ENCODE results near the gene FNBP1. TPM values are rescaled to one million over a fixed set of nuclear protein-coding genes. Genes with fewer than 3 reads are reported as not detected.
A peak's percentile ranks its signal among the peaks of the same experiment; 100 is the strongest.
"Not testable (repeated sequence)": the region's sequence is repeated elsewhere in the genome, so short reads cannot be mapped to it uniquely, and the experiment has no call there.

Gene FNBP1
- total RNA-seq, 1 donor from 2014 or later, result 87.2 TPM

GRCh38 chr9:129994882-129995281 lies 48.1 kb downstream of the FNBP1 start:
- H3K27me3 ChIP-seq, result no peaks in the 10 kb centered on the region
- peaks cover 5 to 27% of the 10 kb centered on the region in 2 donors for H3K4me1 ChIP-seq
- TF ChIP-seq, protein P1, sequence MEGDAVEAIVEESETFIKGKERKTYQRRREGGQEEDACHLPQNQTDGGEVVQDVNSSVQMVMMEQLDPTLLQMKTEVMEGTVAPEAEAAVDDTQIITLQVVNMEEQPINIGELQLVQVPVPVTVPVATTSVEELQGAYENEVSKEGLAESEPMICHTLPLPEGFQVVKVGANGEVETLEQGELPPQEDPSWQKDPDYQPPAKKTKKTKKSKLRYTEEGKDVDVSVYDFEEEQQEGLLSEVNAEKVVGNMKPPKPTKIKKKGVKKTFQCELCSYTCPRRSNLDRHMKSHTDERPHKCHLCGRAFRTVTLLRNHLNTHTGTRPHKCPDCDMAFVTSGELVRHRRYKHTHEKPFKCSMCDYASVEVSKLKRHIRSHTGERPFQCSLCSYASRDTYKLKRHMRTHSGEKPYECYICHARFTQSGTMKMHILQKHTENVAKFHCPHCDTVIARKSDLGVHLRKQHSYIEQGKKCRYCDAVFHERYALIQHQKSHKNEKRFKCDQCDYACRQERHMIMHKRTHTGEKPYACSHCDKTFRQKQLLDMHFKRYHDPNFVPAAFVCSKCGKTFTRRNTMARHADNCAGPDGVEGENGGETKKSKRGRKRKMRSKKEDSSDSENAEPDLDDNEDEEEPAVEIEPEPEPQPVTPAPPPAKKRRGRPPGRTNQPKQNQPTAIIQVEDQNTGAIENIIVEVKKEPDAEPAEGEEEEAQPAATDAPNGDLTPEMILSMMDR (IDR thresholded peaks at IDR 0.05), result no peak
- peaks cover 0 to 3% of the 10 kb centered on the region in 2 donors for H3K36me3 ChIP-seq
- intact Hi-C loops (cut with DNase I), result loop anchor here (2.0 kb wide), 1 partner anchor 48 kb away; the partner anchor contains the start of gene FNBP1
- peak overlapping the region; percentile 75 to 88 for H3K27ac ChIP-seq
- H3K9me3 ChIP-seq, result no peaks in the 10 kb centered on the region
- H3K4me3 ChIP-seq, result no peak overlapping the region
- DNase-seq (ENCODE audit: low spot score in 2 of 2), result no peak

DNA sequence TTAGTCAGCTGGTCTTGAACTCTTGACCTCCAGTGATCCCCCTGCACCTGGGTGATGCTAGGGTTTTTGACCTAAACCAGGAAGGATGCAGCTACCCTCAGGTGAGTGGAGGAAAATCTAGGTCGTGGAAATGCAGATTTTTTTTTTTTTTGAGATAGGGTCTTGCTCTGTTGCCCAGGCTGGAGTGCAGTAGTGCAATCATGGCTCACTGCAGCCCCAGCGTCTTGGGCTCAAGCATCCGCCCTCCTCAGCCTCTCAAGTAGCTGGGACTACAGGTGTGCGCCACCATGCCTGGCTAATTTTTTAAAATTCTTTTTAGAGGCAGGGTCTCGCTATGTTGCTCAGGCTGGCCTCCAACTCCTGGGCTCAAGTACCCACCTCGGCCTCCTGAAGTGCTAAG lies 51.9 kb downstream of the FNBP1 start:
- H3K27me3 ChIP-seq; H3K9me3 ChIP-seq; intact Hi-C loops (cut with DNase I); H3K36me3 ChIP-seq; H3K4me3 ChIP-seq; H3K27ac ChIP-seq: not testable (repeated sequence)
- DNase-seq (ENCODE audit: low spot score in 2 of 2), result peak in 1 of 2 donors; percentile 30
- H3K4me1 ChIP-seq, result peaks cover 3 to 17% of the 10 kb centered on the region in 2 donors

DNA sequence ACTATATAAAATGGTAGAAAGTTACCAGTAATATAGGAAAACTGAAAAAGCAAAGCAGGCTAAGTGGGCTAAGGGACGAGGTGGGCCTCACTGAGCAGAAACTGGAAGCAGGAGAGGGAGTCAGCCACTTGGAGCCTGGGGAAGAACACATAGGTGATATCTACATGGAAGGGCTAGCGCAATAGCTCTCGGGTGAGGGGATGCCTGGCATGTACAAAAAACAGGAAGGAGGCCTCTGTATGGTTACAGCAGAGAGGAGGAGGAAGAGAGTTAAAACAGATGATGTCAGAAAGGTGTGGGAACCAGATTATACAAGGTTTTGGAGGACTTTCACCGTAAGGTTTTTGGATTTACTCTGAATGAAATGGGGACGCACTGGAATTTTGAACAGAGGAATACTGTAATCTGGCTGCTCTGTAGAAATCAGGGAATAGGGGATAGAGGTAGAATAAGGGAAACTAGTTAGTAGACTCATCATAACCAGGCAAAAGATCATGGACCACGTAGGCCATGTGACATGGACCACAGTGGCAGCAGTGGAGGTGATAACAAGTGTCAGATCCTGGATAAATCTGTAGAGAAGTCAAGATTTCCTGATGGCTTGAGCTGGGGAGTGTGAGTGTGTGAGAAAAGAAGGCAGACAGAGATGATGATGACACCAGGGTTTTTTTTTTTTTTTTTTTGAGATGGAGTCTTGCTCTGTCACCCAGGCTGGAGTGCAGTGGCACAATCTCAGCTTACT lies 52.5 kb downstream of the FNBP1 start:
- TF ChIP-seq, protein P1 (IDR thresholded peaks at IDR 0.05), result no peak
- Histone ChIP-seq H3K27ac (peak overlapping the region in 1 of 2 donors; percentile 25), H3K4me1 (peaks cover 0 to 10% of the 10 kb centered on the region in 2 donors), H3K27me3 (no peaks in the 10 kb centered on the region), H3K9me3 (no peaks in the 10 kb centered on the region), H3K4me3 (no peak overlapping the region), H3K36me3 (peaks cover 0 to 3% of the 10 kb centered on the region in 2 donors)
- peak in 1 of 2 donors; percentile 56 for DNase-seq (ENCODE audit: low spot score in 2 of 2)
- intact Hi-C loops (cut with DNase I), result no loop called here

- H3K4me1 ChIP-seq, result peaks cover 0 to 7% of the 10 kb centered on the region in 2 donors
- H3K27ac ChIP-seq, result peak overlapping the region in 1 of 2 donors; percentile 10
- H3K4me3 ChIP-seq, result no peak overlapping the region
- no peaks in the 10 kb centered on the region for H3K27me3 ChIP-seq
- intact Hi-C loops (cut with DNase I), result no loop called here
- H3K36me3 ChIP-seq, result peaks cover 0 to 3% of the 10 kb centered on the region in 2 donors
- H3K9me3 ChIP-seq, result no peaks in the 10 kb centered on the region
- DNase-seq (ENCODE audit: low spot score in 2 of 2), result peak in 1 of 2 donors; percentile 35
- TF ChIP-seq, protein P1 (IDR thresholded peaks at IDR 0.05), result no peak
Observed at GRCh38 chr9:129989740-129990139, 53.2 kb downstream of the FNBP1 start.

GRCh38 chr9:129989362-129989708 lies 53.7 kb downstream of the FNBP1 start:
- DNase-seq (ENCODE audit: low spot score in 2 of 2), result no peak
- Histone ChIP-seq H3K27me3 (no peaks in the 10 kb centered on the region), H3K4me3 (no peak overlapping the region), H3K4me1 (peaks cover 0 to 7% of the 10 kb centered on the region in 2 donors), H3K27ac (peak overlapping the region in 1 of 2 donors; percentile 10), H3K9me3 (no peaks in the 10 kb centered on the region), H3K36me3 (peaks cover 0 to 3% of the 10 kb centered on the region in 2 donors)
- TF ChIP-seq, protein P1 (IDR thresholded peaks at IDR 0.05), result no peak
- intact Hi-C loops (cut with DNase I), result no loop called here

- no peak overlapping the region for H3K4me3 ChIP-seq
- DNase-seq (ENCODE audit: low spot score in 2 of 2), result peak in 1 of 2 donors; percentile 18
- intact Hi-C loops (cut with DNase I), result no loop called here
- peaks cover 0 to 3% of the 10 kb centered on the region in 2 donors for H3K36me3 ChIP-seq
- H3K4me1 ChIP-seq, result peaks cover 0 to 9% of the 10 kb centered on the region in 2 donors
- TF ChIP-seq, protein P1 (IDR thresholded peaks at IDR 0.05), result no peak
- no peak overlapping the region for H3K27ac ChIP-seq
- no peaks in the 10 kb centered on the region for H3K9me3 ChIP-seq
- H3K27me3 ChIP-seq, result no peaks in the 10 kb centered on the region
Observed at GRCh38 chr9:129988607-129989361, 54.2 kb downstream of the FNBP1 start.
